Measurements from ENCODE around the gene GPR108. TPM values are rescaled to one million over a fixed set of nuclear protein-coding genes. Genes with fewer than 3 reads are reported as not detected.

GPR108 gene
- total and polyA plus RNA-seq, 2 of the 13 experiments (the other 11 are each of a cell fraction or from before 2014, with no cell fraction given): 36.4 to 63.0 TPM

- TF ChIP-seq, protein P1, sequence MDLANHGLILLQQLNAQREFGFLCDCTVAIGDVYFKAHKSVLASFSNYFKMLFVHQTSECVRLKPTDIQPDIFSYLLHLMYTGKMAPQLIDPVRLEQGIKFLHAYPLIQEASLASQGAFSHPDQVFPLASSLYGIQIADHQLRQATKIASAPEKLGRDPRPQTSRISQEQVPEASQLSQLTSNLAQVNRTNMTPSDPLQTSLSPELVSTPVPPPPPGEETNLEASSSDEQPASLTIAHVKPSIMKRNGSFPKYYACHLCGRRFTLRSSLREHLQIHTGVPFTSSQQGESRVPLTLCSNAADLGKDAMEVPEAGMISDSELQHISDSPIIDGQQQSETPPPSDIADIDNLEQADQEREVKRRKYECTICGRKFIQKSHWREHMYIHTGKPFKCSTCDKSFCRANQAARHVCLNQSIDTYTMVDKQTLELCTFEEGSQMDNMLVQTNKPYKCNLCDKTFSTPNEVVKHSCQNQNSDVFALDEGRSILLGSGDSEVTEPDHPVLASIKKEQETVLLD (CRISPR knock-in tag; IDR thresholded peaks at IDR 0.05; ENCODE audit: low read depth): no peak
- no peak for TF ChIP-seq ZBTB38 (CRISPR knock-in tag; IDR thresholded peaks at IDR 0.05)
- TF ChIP-seq STAG1 (CRISPR knock-in tag; IDR thresholded peaks at IDR 0.05): no peak
- TF ChIP-seq YY1 (IDR thresholded peaks at IDR 0.05; ENCODE audit: insufficient read depth, insufficient replicate concordance, low read depth, low read length): peak; percentile 44
- TF ChIP-seq GLI4 (CRISPR knock-in tag; IDR thresholded peaks at IDR 0.05; ENCODE audit: borderline replicate concordance): no peak
- TF ChIP-seq, protein P2, sequence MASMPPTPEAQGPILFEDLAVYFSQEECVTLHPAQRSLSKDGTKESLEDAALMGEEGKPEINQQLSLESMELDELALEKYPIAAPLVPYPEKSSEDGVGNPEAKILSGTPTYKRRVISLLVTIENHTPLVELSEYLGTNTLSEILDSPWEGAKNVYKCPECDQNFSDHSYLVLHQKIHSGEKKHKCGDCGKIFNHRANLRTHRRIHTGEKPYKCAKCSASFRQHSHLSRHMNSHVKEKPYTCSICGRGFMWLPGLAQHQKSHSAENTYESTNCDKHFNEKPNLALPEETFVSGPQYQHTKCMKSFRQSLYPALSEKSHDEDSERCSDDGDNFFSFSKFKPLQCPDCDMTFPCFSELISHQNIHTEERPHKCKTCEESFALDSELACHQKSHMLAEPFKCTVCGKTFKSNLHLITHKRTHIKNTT (CRISPR knock-in tag; IDR thresholded peaks at IDR 0.05): no peak
- no peak for TF ChIP-seq ZNF451 (CRISPR knock-in tag; IDR thresholded peaks at IDR 0.05)
- TF ChIP-seq SALL2 (CRISPR knock-in tag; IDR thresholded peaks at IDR 0.05): no peak
- TF ChIP-seq RXRB (CRISPR knock-in tag; IDR thresholded peaks at IDR 0.05; ENCODE audit: borderline replicate concordance): no peak
- TF ChIP-seq, protein P3, sequence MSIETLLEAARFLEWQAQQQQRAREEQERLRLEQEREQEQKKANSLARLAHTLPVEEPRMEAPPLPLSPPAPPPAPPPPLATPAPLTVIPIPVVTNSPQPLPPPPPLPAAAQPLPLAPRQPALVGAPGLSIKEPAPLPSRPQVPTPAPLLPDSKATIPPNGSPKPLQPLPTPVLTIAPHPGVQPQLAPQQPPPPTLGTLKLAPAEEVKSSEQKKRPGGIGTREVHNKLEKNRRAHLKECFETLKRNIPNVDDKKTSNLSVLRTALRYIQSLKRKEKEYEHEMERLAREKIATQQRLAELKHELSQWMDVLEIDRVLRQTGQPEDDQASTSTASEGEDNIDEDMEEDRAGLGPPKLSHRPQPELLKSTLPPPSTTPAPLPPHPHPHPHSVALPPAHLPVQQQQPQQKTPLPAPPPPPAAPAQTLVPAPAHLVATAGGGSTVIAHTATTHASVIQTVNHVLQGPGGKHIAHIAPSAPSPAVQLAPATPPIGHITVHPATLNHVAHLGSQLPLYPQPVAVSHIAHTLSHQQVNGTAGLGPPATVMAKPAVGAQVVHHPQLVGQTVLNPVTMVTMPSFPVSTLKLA (IDR thresholded peaks at IDR 0.05): no peak
- no peak for TF ChIP-seq SNRNP70 (IDR thresholded peaks at IDR 0.05; ENCODE audit: low read depth, low read length)
- TF ChIP-seq MTF2 (CRISPR knock-in tag; IDR thresholded peaks at IDR 0.05; ENCODE audit: borderline replicate concordance): no peak
- no peak for TF ChIP-seq ADNP (CRISPR knock-in tag; IDR thresholded peaks at IDR 0.05)
- TF ChIP-seq KDM4B (CRISPR knock-in tag; IDR thresholded peaks at IDR 0.05): no peak
- peak; percentile 11; the same call in 1 of the 2 replicates for TF ChIP-seq ZNF350 (CRISPR knock-in tag; IDR thresholded peaks at IDR 0.05; ENCODE audit: borderline replicate concordance, low read depth)
- TF ChIP-seq ZNF607 (CRISPR knock-in tag; IDR thresholded peaks at IDR 0.05; ENCODE audit: borderline replicate concordance): peak; percentile 12; the same call in 1 of the 2 replicates
- TF ChIP-seq ZNF749 (CRISPR knock-in tag; IDR thresholded peaks at IDR 0.05; ENCODE audit: borderline replicate concordance): 0 out of 2 replicates have a peak, but pooled peaks have one; percentile 43
- no peak for TF ChIP-seq TSC22D2 (CRISPR knock-in tag; IDR thresholded peaks at IDR 0.05; ENCODE audit: borderline replicate concordance)
- TF ChIP-seq ASH2L (IDR thresholded peaks at IDR 0.05; ENCODE audit: insufficient read length, low read depth, low read length): peak; percentile 64
- no peak for TF ChIP-seq SIN3B (IDR thresholded peaks at IDR 0.05; ENCODE audit: low read length)
- TF ChIP-seq ZKSCAN1 (IDR thresholded peaks at IDR 0.05; ENCODE audit: low read length): no peak
These were observed at the start of gene GPR108 (continued) for GRCh38 chr19:6737284-6737872.
